GM13976 (cell line): ENCODE results near the gene LRSAM1.

Source experiments
- DNase-seq: peaks from one replicate; pipeline ENCODE4 v3.0.0; 2012; ENCODE audit warnings: low spot score
- in situ Hi-C: fragments of 300-500 bp; cut with MboI; formaldehyde crosslinking; loops from one replicate; pipeline ENCODE4 v1.12.0; 2022; ENCODE audit warnings: low sequenced_read_pairs, mixed read lengths, inconsistent platforms; ENCODE audit not compliant: unreplicated experiment
- TF ChIP-seq, protein P1 (sequence below): IDR thresholded peaks from 2 replicates; pipeline ENCODE4 v1.5.1; 2012; ENCODE audit warnings: borderline replicate concordance, mild to moderate bottlenecking; ENCODE audit not compliant: insufficient read depth; ENCODE audit errors: extremely low read depth, missing control alignments, control extremely low read depth

The LRSAM1 gene

DNA sequence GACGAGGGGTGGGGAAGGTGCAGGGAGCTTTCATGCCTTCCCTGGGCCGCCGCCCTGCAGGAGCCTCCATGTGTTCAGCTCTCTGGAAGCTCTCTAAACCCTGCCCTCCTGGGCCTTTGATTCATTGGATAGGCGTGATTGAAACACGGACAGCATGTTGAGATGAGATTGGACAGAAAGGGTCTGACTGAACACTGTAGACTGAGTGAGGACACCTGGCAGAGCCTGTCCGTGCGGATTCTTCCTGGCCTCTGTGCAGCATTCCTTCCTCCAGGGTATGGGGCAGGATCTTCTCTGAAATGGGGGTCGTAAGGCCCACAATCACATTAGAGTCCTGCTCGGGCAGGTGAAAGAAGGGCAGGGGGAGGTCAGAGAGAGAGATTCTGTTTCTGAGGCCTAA is 12.9 kb upstream of the LRSAM1 start:
- in situ Hi-C loops: no loop called here
- TF ChIP-seq, protein P1, sequence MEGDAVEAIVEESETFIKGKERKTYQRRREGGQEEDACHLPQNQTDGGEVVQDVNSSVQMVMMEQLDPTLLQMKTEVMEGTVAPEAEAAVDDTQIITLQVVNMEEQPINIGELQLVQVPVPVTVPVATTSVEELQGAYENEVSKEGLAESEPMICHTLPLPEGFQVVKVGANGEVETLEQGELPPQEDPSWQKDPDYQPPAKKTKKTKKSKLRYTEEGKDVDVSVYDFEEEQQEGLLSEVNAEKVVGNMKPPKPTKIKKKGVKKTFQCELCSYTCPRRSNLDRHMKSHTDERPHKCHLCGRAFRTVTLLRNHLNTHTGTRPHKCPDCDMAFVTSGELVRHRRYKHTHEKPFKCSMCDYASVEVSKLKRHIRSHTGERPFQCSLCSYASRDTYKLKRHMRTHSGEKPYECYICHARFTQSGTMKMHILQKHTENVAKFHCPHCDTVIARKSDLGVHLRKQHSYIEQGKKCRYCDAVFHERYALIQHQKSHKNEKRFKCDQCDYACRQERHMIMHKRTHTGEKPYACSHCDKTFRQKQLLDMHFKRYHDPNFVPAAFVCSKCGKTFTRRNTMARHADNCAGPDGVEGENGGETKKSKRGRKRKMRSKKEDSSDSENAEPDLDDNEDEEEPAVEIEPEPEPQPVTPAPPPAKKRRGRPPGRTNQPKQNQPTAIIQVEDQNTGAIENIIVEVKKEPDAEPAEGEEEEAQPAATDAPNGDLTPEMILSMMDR: no peak

GRCh38 chr9:127444283-127444920 is 6.9 kb upstream of the LRSAM1 start:
- no peak for DNase-seq
- TF ChIP-seq, protein P1: no peak
- in situ Hi-C loops: no loop called here

More for the DNA sequence above, 12.9 kb upstream of the LRSAM1 start:
- no peak for DNase-seq

- no peak for DNase-seq
- TF ChIP-seq, protein P1: no peak
- in situ Hi-C loops: no loop called here
These were observed 6.1 kb upstream of the LRSAM1 start for GRCh38 chr9:127444921-127445850.

DNA sequence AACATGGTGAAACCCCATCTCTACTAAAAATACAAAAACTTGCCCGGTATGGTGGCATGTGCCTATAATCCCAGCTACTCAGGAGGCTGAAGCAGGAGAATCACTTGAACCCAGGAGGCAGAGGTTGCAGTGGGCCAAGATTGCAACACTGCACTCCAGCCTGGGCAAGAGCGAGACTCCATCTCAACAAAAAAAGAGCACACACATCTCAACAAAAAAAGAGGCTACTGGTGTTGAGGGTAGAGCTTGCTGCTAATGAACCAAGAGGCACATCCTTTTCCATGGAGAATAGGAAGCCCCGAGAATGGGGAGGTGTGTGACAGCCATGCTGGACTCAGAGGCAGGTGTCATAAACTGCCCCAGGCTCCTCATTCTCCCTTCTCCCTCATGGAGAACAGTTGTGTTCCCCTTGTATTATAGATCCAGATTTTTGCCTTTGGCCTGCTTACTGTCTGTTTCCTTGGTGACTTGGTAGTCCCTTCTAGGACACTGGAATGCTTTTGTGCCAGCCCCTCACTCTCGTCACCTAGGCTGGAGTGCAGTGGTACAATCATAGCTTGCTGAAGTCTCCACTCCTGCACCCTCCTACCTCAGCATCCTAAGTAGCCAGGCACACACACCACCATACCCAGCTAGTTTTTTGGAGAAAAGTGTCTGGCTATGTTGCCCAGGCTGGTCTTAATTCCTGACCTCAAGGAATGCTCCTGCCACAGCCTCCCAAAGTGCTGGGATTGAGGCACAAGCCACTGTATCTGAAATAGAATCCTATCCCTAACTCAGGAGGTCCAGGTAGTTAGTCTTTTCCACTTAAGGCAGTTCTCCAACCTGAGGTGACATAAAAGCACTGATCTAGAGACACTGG is 5.2 kb upstream of the LRSAM1 start:
- TF ChIP-seq, protein P1: no peak
- DNase-seq: no peak
- in situ Hi-C loops: no loop called here

DNA sequence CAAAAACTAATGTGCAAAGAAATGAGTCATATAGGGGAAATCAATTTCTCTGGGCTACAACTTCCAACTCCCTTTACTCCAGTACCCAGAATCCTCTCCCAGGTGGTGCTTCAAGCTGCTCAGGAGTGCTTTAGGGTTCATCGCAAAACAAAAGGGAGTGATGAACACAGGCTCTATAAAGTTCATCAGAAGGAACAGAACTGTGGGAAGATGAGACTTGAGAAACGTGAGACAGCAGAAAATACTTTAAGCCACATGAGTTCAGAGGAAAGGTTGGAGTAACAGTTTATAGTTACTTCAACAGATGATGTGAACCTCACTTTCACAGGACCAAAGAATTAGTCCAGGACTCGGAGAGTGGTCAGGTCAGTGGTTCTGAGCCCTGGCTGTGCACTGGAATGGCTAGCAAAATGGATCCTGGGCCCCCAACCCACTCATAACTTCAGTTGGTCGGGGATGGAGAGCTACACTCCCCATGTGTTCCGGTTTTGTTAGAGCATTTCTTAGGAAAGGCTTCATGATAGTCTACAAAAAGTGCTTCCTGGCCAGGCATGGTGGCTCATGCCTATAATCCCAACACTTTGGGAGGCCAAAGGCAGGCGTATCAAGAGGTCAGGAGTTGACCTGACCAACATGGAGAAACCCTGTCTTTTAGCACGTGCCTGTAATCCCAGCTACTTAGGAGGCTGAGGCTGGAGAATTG is 4.4 kb upstream of the LRSAM1 start:
- DNase-seq: no peak
- TF ChIP-seq, protein P1: no peak
- in situ Hi-C loops: no loop called here

GRCh38 chr9:127447416-127448111 is 3.7 kb upstream of the LRSAM1 start:
- in situ Hi-C loops: no loop called here
- DNase-seq: no peak
- TF ChIP-seq, protein P1: no peak
